SU-DHL-6 (cell line): ENCODE results near the gene SF3B2.
A peak's percentile ranks its signal among the peaks of the same experiment; 100 is the strongest.

Experiments used
- H2AFZ ChIP-seq: fragments of 200-600 bp; sonication (generic); 2 replicates; pipeline ENCODE4 v1.6.1; 2014; ENCODE audit warnings: low read depth, mild to moderate bottlenecking, moderate library complexity, mixed read lengths, antibody characterized with exemption, low read length; ENCODE audit not compliant: severe bottlenecking
- H3F3A ChIP-seq: fragments of 200-600 bp; shearing (Covaris generic); 2 replicates; pipeline ENCODE4 v1.6.0; 2016; ENCODE audit warnings: antibody characterized with exemption, mild to moderate bottlenecking; ENCODE audit not compliant: insufficient read depth
- H3K27ac ChIP-seq: fragments of 200-600 bp; sonication (generic); 2 replicates; pipeline ENCODE4 v1.5.1; 2016; ENCODE audit warnings: low read depth, mild to moderate bottlenecking, low read length, moderate library complexity, mixed read lengths
- H3K27me3 ChIP-seq: fragments of 200-600 bp; sonication (generic), shearing (Covaris generic); 2 replicates; pipeline ENCODE4 v1.6.0; 2014; ENCODE audit warnings: mild to moderate bottlenecking, low read length
- H3K36me3 ChIP-seq: fragments of 200-600 bp; sonication (generic); 2 replicates; pipeline ENCODE4 v1.6.1; 2014; ENCODE audit warnings: mild to moderate bottlenecking, low read length, mixed read lengths
- H3K4me2 ChIP-seq: fragments of 300-600, 200-600 bp; shearing (Covaris generic), sonication (generic); 2 replicates; pipeline ENCODE4 v1.6.0; 2014; ENCODE audit warnings: low read length, low read depth, mild to moderate bottlenecking; ENCODE audit not compliant: poor library complexity, severe bottlenecking
- H3K4me3 ChIP-seq: fragments of 200-600 bp; sonication (generic); 2 replicates; pipeline ENCODE4 v1.5.1; 2014; ENCODE audit warnings: antibody characterized with exemption, low read length, mild to moderate bottlenecking, mixed read lengths; ENCODE audit not compliant: insufficient read depth, poor library complexity, severe bottlenecking
- H3K79me2 ChIP-seq: fragments of 200-600 bp; sonication (generic); 2 replicates; pipeline ENCODE4 v1.6.1; 2014; ENCODE audit warnings: mild to moderate bottlenecking, low read length, moderate library complexity; ENCODE audit not compliant: insufficient read depth
- H3K9ac ChIP-seq: fragments of 200-600 bp; sonication (generic); 2 replicates; pipeline ENCODE4 v1.7.0; 2014; ENCODE audit warnings: mild to moderate bottlenecking, low read length
- H3K9me2 ChIP-seq: fragments of 200-600 bp; sonication (generic); replicated peaks from 2 replicates; pipeline ENCODE4 v1.6.1; 2014; ENCODE audit warnings: low read length; ENCODE audit not compliant: insufficient read depth
- H3K9me3 ChIP-seq: fragments of 200-600 bp; sonication (generic); 2 replicates; pipeline ENCODE4 v1.6.1; 2014; ENCODE audit warnings: low read length, mixed read lengths; ENCODE audit not compliant: insufficient read depth
- H4K20me1 ChIP-seq: fragments of 200-600 bp; sonication (generic); 2 replicates; pipeline ENCODE4 v1.6.1; 2014; ENCODE audit warnings: low read depth, mild to moderate bottlenecking, antibody characterized with exemption, low read length, moderate library complexity, mixed read lengths
- CTCF ChIP-seq: fragments of 200-600 bp; sonication (generic); IDR thresholded peaks from one replicate; pipeline ENCODE4 v1.5.1; 2017; ENCODE audit warnings: antibody characterized with exemption, mild to moderate bottlenecking, low read length, moderate library complexity; ENCODE audit not compliant: insufficient read depth, poor library complexity, severe bottlenecking
- EZH2phosphoT487 ChIP-seq: fragments of 200-600 bp; sonication (generic), shearing (Covaris generic); conservative IDR thresholded peaks from 2 replicates; pipeline ENCODE4 v1.6.1; 2018; ENCODE audit warnings: mild to moderate bottlenecking, antibody characterized with exemption, low read length, moderate library complexity, mixed read lengths

SF3B2 gene

GRCh38 chr11:66048547-66049323, 3.4 kb upstream of the SF3B2 start, which contains the start of gene GAL3ST3:
Gene GAL3ST3 (minus strand): TSS chr11:66049161. CDS start chr11:66045415, 3,746 bp downstream.
- Histone ChIP-seq H3K36me3 (no peaks in the 10 kb centered on the region), H3K9me3 (no peaks in the 10 kb centered on the region), H2AFZ (no peak within 1 kb of the TSS), H3K79me2 (peaks cover 15% of the 10 kb centered on the region), H3F3A (no peaks in the 10 kb centered on the region), H3K27me3 (no peaks in the 10 kb centered on the region), H3K4me3 (no peak within 1 kb of the TSS), H4K20me1 (no peaks in the 10 kb centered on the region), H3K4me2 (no peak within 1 kb of the TSS), H3K9ac (no peak within 1 kb of the TSS), H3K27ac (no peak within 1 kb of the TSS), H3K9me2 (no peaks in the 10 kb centered on the region)
- TF ChIP-seq EZH2phosphoT487 (no peak), CTCF (no peak)

- Histone ChIP-seq H3K4me3 (no peak overlapping the region), H3K36me3 (peaks cover 9% of the 10 kb centered on the region; the same call in 1 of the 2 replicates)
Observed at GRCh38 chr11:66050581-66051231, 1.5 kb upstream of the SF3B2 start.

GRCh38 chr11:66051371-66051765, 796 bp upstream of the SF3B2 start:
- Histone ChIP-seq H3K36me3 (peaks cover 11% of the 10 kb centered on the region; the same call in 1 of the 2 replicates), H3K9ac (peak overlapping the region; percentile 72), H3F3A (no peaks in the 10 kb centered on the region), H2AFZ (peak overlapping the region; percentile 78), H3K9me3 (no peaks in the 10 kb centered on the region), H3K79me2 (peaks cover 28% of the 10 kb centered on the region), H3K27me3 (no peaks in the 10 kb centered on the region), H3K4me3 (peak overlapping the region; percentile 59), H3K4me2 (peak overlapping the region; percentile 78), H3K9me2 (no peaks in the 10 kb centered on the region), H4K20me1 (no peaks in the 10 kb centered on the region), H3K27ac (peak overlapping the region; percentile 27)
- TF ChIP-seq EZH2phosphoT487 (no peak), CTCF (no peak)

More at GRCh38 chr11:66050581-66051231, 1.5 kb upstream of the SF3B2 start:
- peak overlapping the region; percentile 78 for H3K4me2 ChIP-seq
- H3F3A ChIP-seq, result no peaks in the 10 kb centered on the region
- TF ChIP-seq CTCF (no peak), EZH2phosphoT487 (no peak)
- no peaks in the 10 kb centered on the region for H3K9me3 ChIP-seq
- no peaks in the 10 kb centered on the region for H4K20me1 ChIP-seq
- no peaks in the 10 kb centered on the region for H3K27me3 ChIP-seq
- no peak overlapping the region for H3K27ac ChIP-seq
- H2AFZ ChIP-seq, result no peak overlapping the region
- H3K9ac ChIP-seq, result peak overlapping the region; percentile 72
- peaks cover 28% of the 10 kb centered on the region for H3K79me2 ChIP-seq
- no peaks in the 10 kb centered on the region for H3K9me2 ChIP-seq
